Kidney epithelial cell (primary cell): ENCODE results near the gene CCDC198. TPM values are rescaled to one million over a fixed set of nuclear protein-coding genes. Genes with fewer than 3 reads are reported as not detected.

Source experiments
- DNase-seq: peaks from one replicate; pipeline ENCODE4 v3.0.0-alpha.2; 2010; ENCODE audit warnings: low read depth
- H3K27me3 ChIP-seq: 2 replicates; pipeline ENCODE4 v1.6.0; 2011; ENCODE audit warnings: low read length; ENCODE audit not compliant: control insufficient read depth, insufficient read depth
- H3K36me3 ChIP-seq: 2 replicates; pipeline ENCODE4 v1.5.1; 2011; ENCODE audit warnings: low read length; ENCODE audit not compliant: control insufficient read depth, insufficient read depth
- H3K4me3 ChIP-seq: 2 replicates; pipeline ENCODE4 v1.5.1; 2011; ENCODE audit warnings: low read depth, mild to moderate bottlenecking, control low read depth, low read length
- total RNA-seq: library from RNA; depleted of rRNA; stranded (reverse); fragments of >200 nt; gene quantifications from 2 replicates; pipeline ENCODE4 v1.2.3, GENCODE V29; 2015
- TF ChIP-seq, protein P1 (sequence below): IDR thresholded peaks from 2 replicates; pipeline ENCODE4 v1.5.1; 2011; ENCODE audit warnings: mild to moderate bottlenecking, moderate library complexity, low read length, control low read depth, inconsistent platforms; ENCODE audit not compliant: insufficient read depth, poor library complexity, severe bottlenecking

CCDC198 gene
- total RNA-seq, 1 donor from 2014 or later = 19.4 TPM

DNA sequence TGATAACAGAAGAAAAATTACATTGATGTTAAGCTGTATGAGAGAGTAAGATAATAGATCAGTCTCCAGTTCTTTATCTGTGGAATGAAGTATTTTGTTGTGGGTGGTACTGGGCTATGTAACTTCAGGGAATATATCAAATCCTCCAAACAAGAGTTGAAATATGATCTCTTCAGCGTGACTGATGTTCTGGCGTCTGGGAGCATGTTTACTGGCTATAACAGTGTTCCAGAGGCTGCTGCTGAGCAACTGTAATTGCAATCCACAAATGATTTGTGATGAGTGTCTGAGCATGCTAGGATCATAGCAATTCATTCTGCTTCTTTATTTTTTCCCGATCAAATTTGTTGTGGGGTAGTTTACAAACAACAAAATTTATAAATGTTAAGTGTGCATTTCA, 18.6 kb upstream of the CCDC198 start:
- TF ChIP-seq, protein P1, sequence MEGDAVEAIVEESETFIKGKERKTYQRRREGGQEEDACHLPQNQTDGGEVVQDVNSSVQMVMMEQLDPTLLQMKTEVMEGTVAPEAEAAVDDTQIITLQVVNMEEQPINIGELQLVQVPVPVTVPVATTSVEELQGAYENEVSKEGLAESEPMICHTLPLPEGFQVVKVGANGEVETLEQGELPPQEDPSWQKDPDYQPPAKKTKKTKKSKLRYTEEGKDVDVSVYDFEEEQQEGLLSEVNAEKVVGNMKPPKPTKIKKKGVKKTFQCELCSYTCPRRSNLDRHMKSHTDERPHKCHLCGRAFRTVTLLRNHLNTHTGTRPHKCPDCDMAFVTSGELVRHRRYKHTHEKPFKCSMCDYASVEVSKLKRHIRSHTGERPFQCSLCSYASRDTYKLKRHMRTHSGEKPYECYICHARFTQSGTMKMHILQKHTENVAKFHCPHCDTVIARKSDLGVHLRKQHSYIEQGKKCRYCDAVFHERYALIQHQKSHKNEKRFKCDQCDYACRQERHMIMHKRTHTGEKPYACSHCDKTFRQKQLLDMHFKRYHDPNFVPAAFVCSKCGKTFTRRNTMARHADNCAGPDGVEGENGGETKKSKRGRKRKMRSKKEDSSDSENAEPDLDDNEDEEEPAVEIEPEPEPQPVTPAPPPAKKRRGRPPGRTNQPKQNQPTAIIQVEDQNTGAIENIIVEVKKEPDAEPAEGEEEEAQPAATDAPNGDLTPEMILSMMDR = no peak
- no peak for DNase-seq
- Histone ChIP-seq H3K27me3 (no peaks in the 10 kb centered on the region), H3K4me3 (no peak overlapping the region), H3K36me3 (no peaks in the 10 kb centered on the region)

DNA sequence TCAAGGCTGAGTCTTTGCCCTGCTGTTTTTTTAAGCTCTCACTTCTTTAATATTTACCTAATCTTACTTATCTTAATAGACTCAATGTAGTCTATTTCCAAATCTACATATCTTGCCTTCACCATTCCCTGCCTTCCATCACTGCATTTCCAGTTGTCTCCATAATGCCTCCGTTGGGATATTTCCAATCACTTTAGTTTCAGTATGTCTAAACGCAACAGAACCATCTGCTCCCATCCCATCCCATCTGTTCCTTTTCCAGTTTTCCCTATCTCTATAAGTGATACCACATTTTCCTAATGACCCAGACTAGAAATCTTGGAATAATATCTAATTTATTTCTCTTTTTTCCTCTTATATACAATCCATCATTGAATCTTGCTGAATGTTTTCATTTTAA, 15.1 kb upstream of the CCDC198 start:
- Histone ChIP-seq H3K27me3 (no peaks in the 10 kb centered on the region), H3K36me3 (no peaks in the 10 kb centered on the region), H3K4me3 (no peak overlapping the region)
- TF ChIP-seq, protein P1 = no peak
- no peak for DNase-seq

DNA sequence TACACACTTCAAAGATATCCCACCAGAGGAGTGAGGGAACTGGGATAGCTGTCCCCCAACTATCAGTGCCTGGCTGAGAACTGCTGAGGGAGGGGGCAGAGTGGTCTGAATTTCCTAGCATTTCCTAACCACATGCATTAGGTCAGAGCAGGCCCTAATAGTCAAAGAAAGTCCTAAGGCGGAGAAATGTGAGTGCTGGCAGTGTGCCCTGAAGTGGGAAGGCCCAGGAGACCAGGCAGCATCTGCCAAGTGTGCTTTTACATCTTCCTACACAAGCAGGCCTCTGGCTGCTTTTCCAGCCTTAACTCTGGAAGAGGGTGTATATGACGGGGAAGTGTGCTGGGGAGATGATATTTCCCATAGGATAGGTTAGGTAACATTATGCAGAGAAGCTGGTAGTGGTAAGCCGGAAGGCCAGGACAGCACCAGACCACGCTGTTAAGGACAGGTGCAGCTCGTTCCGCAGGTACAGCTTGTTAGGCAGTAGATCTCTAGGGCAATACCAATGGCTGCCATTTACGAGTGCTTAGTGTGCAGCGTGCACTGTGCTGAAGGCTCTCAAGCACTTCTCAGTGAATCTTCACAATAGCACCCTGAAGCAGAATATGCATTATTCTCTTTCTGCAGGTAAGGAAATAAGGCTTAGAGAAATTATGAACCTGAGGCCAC, 9.1 kb upstream of the CCDC198 start:
- TF ChIP-seq, protein P1 = no peak
- Histone ChIP-seq H3K27me3 (no peaks in the 10 kb centered on the region), H3K4me3 (no peak overlapping the region), H3K36me3 (no peaks in the 10 kb centered on the region)
- DNase-seq = no peak

- TF ChIP-seq, protein P1 = no peak
- H3K4me3 ChIP-seq = no peak overlapping the region
- no peak for DNase-seq
- H3K36me3 ChIP-seq = no peaks in the 10 kb centered on the region
- H3K27me3 ChIP-seq = no peaks in the 10 kb centered on the region
These were observed 7.4 kb upstream of the CCDC198 start for GRCh38 chr14:57501039-57501557.

DNA sequence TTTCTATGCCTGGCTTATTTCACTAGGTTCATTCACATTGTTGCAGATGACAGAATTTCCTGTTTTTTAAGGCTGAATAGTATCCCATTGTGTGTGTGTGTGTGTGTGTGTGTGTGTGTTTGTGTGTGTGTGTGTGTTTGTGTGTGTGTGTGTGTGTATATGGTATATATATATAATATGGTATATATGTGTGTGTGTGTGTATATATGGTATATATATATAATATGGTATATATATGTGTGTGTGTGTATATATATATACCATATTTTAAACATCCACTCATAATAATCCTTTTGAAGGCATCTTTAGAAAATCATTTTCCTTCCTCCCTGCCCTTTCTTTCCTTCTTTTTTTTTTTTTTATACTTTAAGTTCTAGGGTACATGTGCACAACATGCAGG, 5.0 kb upstream of the CCDC198 start:
- H3K4me3 ChIP-seq = no peak overlapping the region
- DNase-seq = no peak
- TF ChIP-seq, protein P1 = no peak
- no peaks in the 10 kb centered on the region for H3K36me3 ChIP-seq
- no peaks in the 10 kb centered on the region for H3K27me3 ChIP-seq

DNA sequence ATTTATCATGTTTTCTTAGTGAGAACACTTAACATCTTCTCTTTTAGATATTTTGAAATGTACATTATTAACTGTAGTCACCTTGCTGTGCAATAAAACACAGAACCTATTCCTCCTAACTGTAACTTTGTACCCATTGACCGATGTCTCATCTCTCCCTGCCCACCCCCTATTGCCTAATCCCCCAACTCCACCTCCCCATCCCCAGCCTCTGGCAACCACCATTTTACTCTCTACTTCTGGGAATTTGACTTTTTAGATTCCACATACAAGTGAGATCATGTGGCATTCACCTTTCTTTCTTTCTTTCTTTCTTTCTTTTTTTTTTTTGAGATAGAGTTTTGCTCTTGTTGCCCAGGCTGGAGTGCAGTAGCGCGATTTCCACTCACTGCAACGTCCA, 4.4 kb upstream of the CCDC198 start:
- Histone ChIP-seq H3K4me3 (no peak overlapping the region), H3K27me3 (no peaks in the 10 kb centered on the region), H3K36me3 (no peaks in the 10 kb centered on the region)
- DNase-seq = no peak
- TF ChIP-seq, protein P1 = no peak
